OCI-LY7 (cell line): ENCODE results near the gene GLIPR2.

ENCODE experiments used
- EZH2phosphoT487 ChIP-seq: fragments of 200-600 bp; sonication (generic); IDR thresholded peaks from 2 replicates; pipeline ENCODE4 v1.6.1; 2018; ENCODE audit warnings: low read depth, borderline replicate concordance, mild to moderate bottlenecking, mixed run types, antibody characterized with exemption, low read length, moderate library complexity, mixed read lengths
- TF ChIP-seq, protein P1 (sequence below): fragments of 200-600 bp; sonication (generic); conservative IDR thresholded peaks from 2 replicates; pipeline ENCODE4 v1.5.1; 2014; ENCODE audit warnings: mild to moderate bottlenecking, antibody characterized with exemption, low read length, moderate library complexity, mixed read lengths

GRCh38 chr9:36191686-36192085 is 55.2 kb downstream of the GLIPR2 start:
- TF ChIP-seq, protein P1, sequence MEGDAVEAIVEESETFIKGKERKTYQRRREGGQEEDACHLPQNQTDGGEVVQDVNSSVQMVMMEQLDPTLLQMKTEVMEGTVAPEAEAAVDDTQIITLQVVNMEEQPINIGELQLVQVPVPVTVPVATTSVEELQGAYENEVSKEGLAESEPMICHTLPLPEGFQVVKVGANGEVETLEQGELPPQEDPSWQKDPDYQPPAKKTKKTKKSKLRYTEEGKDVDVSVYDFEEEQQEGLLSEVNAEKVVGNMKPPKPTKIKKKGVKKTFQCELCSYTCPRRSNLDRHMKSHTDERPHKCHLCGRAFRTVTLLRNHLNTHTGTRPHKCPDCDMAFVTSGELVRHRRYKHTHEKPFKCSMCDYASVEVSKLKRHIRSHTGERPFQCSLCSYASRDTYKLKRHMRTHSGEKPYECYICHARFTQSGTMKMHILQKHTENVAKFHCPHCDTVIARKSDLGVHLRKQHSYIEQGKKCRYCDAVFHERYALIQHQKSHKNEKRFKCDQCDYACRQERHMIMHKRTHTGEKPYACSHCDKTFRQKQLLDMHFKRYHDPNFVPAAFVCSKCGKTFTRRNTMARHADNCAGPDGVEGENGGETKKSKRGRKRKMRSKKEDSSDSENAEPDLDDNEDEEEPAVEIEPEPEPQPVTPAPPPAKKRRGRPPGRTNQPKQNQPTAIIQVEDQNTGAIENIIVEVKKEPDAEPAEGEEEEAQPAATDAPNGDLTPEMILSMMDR = no peak
- TF ChIP-seq EZH2phosphoT487 = no peak
